ENCODE results near the gene KIF17. TPM values are rescaled to one million over a fixed set of nuclear protein-coding genes. Genes with fewer than 3 reads are reported as not detected.

Gene KIF17
- total RNA-seq, 2 experiments from 2014 or later: 0.16 TPM; not detected in 1

GRCh38 chr1:20648946-20649345 is 68.9 kb downstream of the KIF17 start:
- Mint-ChIP-seq H3K27me3 (no peaks in the 10 kb centered on the region), H3K4me3 (no peak overlapping the region), H3K4me1 (no peaks in the 10 kb centered on the region), H3K36me3 (peaks cover 13% of the 10 kb centered on the region), H3K9me3 (no peaks in the 10 kb centered on the region), H3K27ac (peak overlapping the region; percentile 17)
- no peak for DNase-seq

- DNase-seq: no peak
- no peak overlapping the region for H3K4me3 Mint-ChIP-seq
- H3K27me3 Mint-ChIP-seq: no peaks in the 10 kb centered on the region
- peak overlapping the region; percentile 47 for H3K27ac Mint-ChIP-seq
- H3K36me3 Mint-ChIP-seq: peaks cover 13% of the 10 kb centered on the region
- no peaks in the 10 kb centered on the region for H3K9me3 Mint-ChIP-seq
- H3K4me1 Mint-ChIP-seq: no peaks in the 10 kb centered on the region
Observed at GRCh38 chr1:20648438-20648837, 69.4 kb downstream of the KIF17 start.

GRCh38 chr1:20645414-20645813 is 72.4 kb downstream of the KIF17 start:
- peaks cover 6% of the 10 kb centered on the region for H3K36me3 Mint-ChIP-seq
- no peak overlapping the region for H3K27ac Mint-ChIP-seq
- H3K4me1 Mint-ChIP-seq: peaks cover under 1% of the 10 kb centered on the region

GRCh38 chr1:20644416-20644815 is 73.4 kb downstream of the KIF17 start:
- Mint-ChIP-seq H3K4me3 (no peak overlapping the region), H3K27me3 (no peaks in the 10 kb centered on the region), H3K4me1 (peaks cover 3% of the 10 kb centered on the region), H3K27ac (no peak overlapping the region), H3K9me3 (no peaks in the 10 kb centered on the region), H3K36me3 (peaks cover 3% of the 10 kb centered on the region)
- DNase-seq: no peak

More at GRCh38 chr1:20645414-20645813, 72.4 kb downstream of the KIF17 start:
- no peaks in the 10 kb centered on the region for H3K27me3 Mint-ChIP-seq
- H3K9me3 Mint-ChIP-seq: no peaks in the 10 kb centered on the region
- H3K4me3 Mint-ChIP-seq: no peak overlapping the region
- DNase-seq: no peak

GRCh38 chr1:20643080-20643479 is 74.7 kb downstream of the KIF17 start:
- Mint-ChIP-seq H3K27ac (no peak overlapping the region), H3K27me3 (no peaks in the 10 kb centered on the region), H3K36me3 (no peaks in the 10 kb centered on the region), H3K4me3 (no peak overlapping the region), H3K4me1 (peaks cover 3% of the 10 kb centered on the region), H3K9me3 (no peaks in the 10 kb centered on the region)
- no peak for DNase-seq

GRCh38 chr1:20641975-20642374 is 75.8 kb downstream of the KIF17 start:
- no peak for DNase-seq
- no peak overlapping the region for H3K27ac Mint-ChIP-seq
- H3K9me3 Mint-ChIP-seq: no peaks in the 10 kb centered on the region
- no peaks in the 10 kb centered on the region for H3K27me3 Mint-ChIP-seq
- H3K36me3 Mint-ChIP-seq: no peaks in the 10 kb centered on the region
- peaks cover 3% of the 10 kb centered on the region for H3K4me1 Mint-ChIP-seq
- no peak overlapping the region for H3K4me3 Mint-ChIP-seq

GRCh38 chr1:20640183-20640597 is 77.6 kb downstream of the KIF17 start:
- H3K27me3 Mint-ChIP-seq: no peaks in the 10 kb centered on the region
- H3K4me3 Mint-ChIP-seq: no peak overlapping the region
- H3K27ac Mint-ChIP-seq: no peak overlapping the region
- peak; percentile 38 for DNase-seq
- H3K9me3 Mint-ChIP-seq: no peaks in the 10 kb centered on the region
- H3K4me1 Mint-ChIP-seq: peaks cover 3% of the 10 kb centered on the region
- no peaks in the 10 kb centered on the region for H3K36me3 Mint-ChIP-seq

- H3K27ac Mint-ChIP-seq: no peak overlapping the region
- H3K4me3 Mint-ChIP-seq: no peak overlapping the region
- no peaks in the 10 kb centered on the region for H3K36me3 Mint-ChIP-seq
- no peak for DNase-seq
- peaks cover 15% of the 10 kb centered on the region for H3K4me1 Mint-ChIP-seq
- no peaks in the 10 kb centered on the region for H3K27me3 Mint-ChIP-seq
- no peaks in the 10 kb centered on the region for H3K9me3 Mint-ChIP-seq
Observed at GRCh38 chr1:20636785-20637347, 80.9 kb downstream of the KIF17 start.

- no peaks in the 10 kb centered on the region for H3K36me3 Mint-ChIP-seq
- H3K27ac Mint-ChIP-seq: no peak overlapping the region
- H3K9me3 Mint-ChIP-seq: no peaks in the 10 kb centered on the region
- peaks cover 12% of the 10 kb centered on the region for H3K4me1 Mint-ChIP-seq
- peak; percentile 26 for DNase-seq
- no peaks in the 10 kb centered on the region for H3K27me3 Mint-ChIP-seq
- H3K4me3 Mint-ChIP-seq: peak overlapping the region; percentile 81
Observed at GRCh38 chr1:20634594-20635084, 83.2 kb downstream of the KIF17 start.

- no peaks in the 10 kb centered on the region for H3K27me3 Mint-ChIP-seq
- H3K4me1 Mint-ChIP-seq: peaks cover 12% of the 10 kb centered on the region
- peak; percentile 16 for DNase-seq
- H3K36me3 Mint-ChIP-seq: no peaks in the 10 kb centered on the region
- peak overlapping the region; percentile 81 for H3K4me3 Mint-ChIP-seq
- no peaks in the 10 kb centered on the region for H3K9me3 Mint-ChIP-seq
- H3K27ac Mint-ChIP-seq: peak overlapping the region; percentile 42
Observed at GRCh38 chr1:20634065-20634593, 83.7 kb downstream of the KIF17 start.

- peak; percentile 89 for DNase-seq
- H3K36me3 Mint-ChIP-seq: no peaks in the 10 kb centered on the region
- H3K27ac Mint-ChIP-seq: peak within 1 kb of the TSS; percentile 42
- H3K4me3 Mint-ChIP-seq: peak within 1 kb of the TSS; percentile 81
- no peaks in the 10 kb centered on the region for H3K27me3 Mint-ChIP-seq
- H3K9me3 Mint-ChIP-seq: peaks cover 1% of the 10 kb centered on the region
- peaks cover 12% of the 10 kb centered on the region for H3K4me1 Mint-ChIP-seq
Observed at GRCh38 chr1:20633190-20634064, 84.4 kb downstream of the KIF17 start, which contains the start of gene PINK1. Gene PINK1, plus strand, starts transcription at chr1:20633458. Its CDS starts 91 bp downstream, at chr1:20633549.

- peaks cover 12% of the 10 kb centered on the region for H3K4me1 Mint-ChIP-seq
- no peaks in the 10 kb centered on the region for H3K27me3 Mint-ChIP-seq
- H3K4me3 Mint-ChIP-seq: peak overlapping the region; percentile 25
- H3K9me3 Mint-ChIP-seq: peaks cover 6% of the 10 kb centered on the region
- no peaks in the 10 kb centered on the region for H3K36me3 Mint-ChIP-seq
- H3K27ac Mint-ChIP-seq: no peak overlapping the region
- DNase-seq: no peak
Observed at GRCh38 chr1:20632386-20632785, 85.4 kb downstream of the KIF17 start.

- DNase-seq: no peak
- no peaks in the 10 kb centered on the region for H3K27me3 Mint-ChIP-seq
- H3K36me3 Mint-ChIP-seq: no peaks in the 10 kb centered on the region
- no peak overlapping the region for H3K4me3 Mint-ChIP-seq
- H3K9me3 Mint-ChIP-seq: peaks cover 6% of the 10 kb centered on the region
- H3K27ac Mint-ChIP-seq: no peak overlapping the region
- H3K4me1 Mint-ChIP-seq: peaks cover 12% of the 10 kb centered on the region
Observed at GRCh38 chr1:20630729-20631128, 87.1 kb downstream of the KIF17 start.

GRCh38 chr1:20626524-20626923 is 91.3 kb downstream of the KIF17 start:
- DNase-seq: no peak
- Mint-ChIP-seq H3K9me3 (peaks cover 6% of the 10 kb centered on the region), H3K4me3 (no peak overlapping the region), H3K36me3 (no peaks in the 10 kb centered on the region), H3K4me1 (no peaks in the 10 kb centered on the region), H3K27ac (no peak overlapping the region), H3K27me3 (peaks cover 6% of the 10 kb centered on the region)

GRCh38 chr1:20626098-20626427 is 91.7 kb downstream of the KIF17 start:
- Mint-ChIP-seq H3K4me1 (no peaks in the 10 kb centered on the region), H3K27ac (no peak overlapping the region), H3K27me3 (peaks cover 6% of the 10 kb centered on the region), H3K4me3 (no peak overlapping the region), H3K36me3 (no peaks in the 10 kb centered on the region), H3K9me3 (peaks cover 6% of the 10 kb centered on the region)
- no peak for DNase-seq
